Stimulated activated CD4-positive, alpha-beta T cell treated with anti-CD3 and anti-CD28 coated beads, Interleukin-12 subunit alpha, Interleukin-12 subunit beta, amount 100 ng/mL, for 24 hours (primary cell): Measurements from ENCODE around the gene MOB2.

Experiments
- DNase-seq, 2 experiments: peaks; one replicate each; pipeline ENCODE4 v3.0.0-alpha.2; 2020; ENCODE audit warnings: low read depth in 2 of 2

Gene MOB2

GRCh38 chr11:1470681-1471611, 15.6 kb downstream of the MOB2 start:
- DNase-seq: no peak

- DNase-seq: no peak
These were observed 16.5 kb downstream of the MOB2 start for GRCh38 chr11:1469911-1470680.

- DNase-seq: no peak
These were observed 17.2 kb downstream of the MOB2 start for GRCh38 chr11:1469287-1469910.

- DNase-seq: no peak
These were observed 18.0 kb downstream of the MOB2 start for GRCh38 chr11:1468473-1469066.

- no peak for DNase-seq
These were observed 18.6 kb downstream of the MOB2 start for GRCh38 chr11:1468002-1468401.

- no peak for DNase-seq
These were observed 19.3 kb downstream of the MOB2 start for GRCh38 chr11:1467270-1467669.

GRCh38 chr11:1466784-1467183, 19.8 kb downstream of the MOB2 start:
- DNase-seq: no peak

- DNase-seq: no peak
These were observed 23.5 kb downstream of the MOB2 start for GRCh38 chr11:1463056-1463455.

- DNase-seq: no peak
These were observed 23.9 kb downstream of the MOB2 start for GRCh38 chr11:1462698-1462975.

GRCh38 chr11:1461826-1462697, 24.5 kb downstream of the MOB2 start:
- no peak for DNase-seq

- DNase-seq: no peak
These were observed 25.4 kb downstream of the MOB2 start for GRCh38 chr11:1460986-1461825.

- DNase-seq: no peak
These were observed 26.1 kb downstream of the MOB2 start for GRCh38 chr11:1460396-1460985.

- DNase-seq: no peak
These were observed 26.7 kb downstream of the MOB2 start for GRCh38 chr11:1459764-1460395.

GRCh38 chr11:1459219-1459575, 27.4 kb downstream of the MOB2 start:
- DNase-seq: no peak

GRCh38 chr11:1458340-1459218, 28.0 kb downstream of the MOB2 start:
- DNase-seq: no peak

- no peak for DNase-seq
These were observed 28.7 kb downstream of the MOB2 start for GRCh38 chr11:1457856-1458255.

- no peak for DNase-seq
These were observed 29.3 kb downstream of the MOB2 start for GRCh38 chr11:1457326-1457680.

- DNase-seq: no peak
These were observed 29.8 kb downstream of the MOB2 start for GRCh38 chr11:1456596-1457325.
